WI38 (cell line): ENCODE measurements around the gene HSPA12A.

Experiments
- H3K4me3 ChIP-seq: 2 replicates; pipeline ENCODE4 v1.5.1; 2011; ENCODE audit warnings: low read depth, mild to moderate bottlenecking, control low read depth, low read length
- CTCF ChIP-seq: IDR thresholded peaks from 2 replicates; pipeline ENCODE4 v1.5.1; 2012; ENCODE audit warnings: low read depth, mild to moderate bottlenecking, control low read depth, low read length

The HSPA12A gene

GRCh38 chr10:116636976-116637375 lies 105.4 kb downstream of the HSPA12A start:
- no peak for TF ChIP-seq CTCF
- no peak overlapping the region for H3K4me3 ChIP-seq

- no peak overlapping the region for H3K4me3 ChIP-seq
- TF ChIP-seq CTCF: no peak
Observed at GRCh38 chr10:116636385-116636784, 106.0 kb downstream of the HSPA12A start.

GRCh38 chr10:116634126-116634975 lies 108.0 kb downstream of the HSPA12A start:
- no peak for TF ChIP-seq CTCF
- no peak overlapping the region for H3K4me3 ChIP-seq

GRCh38 chr10:116633216-116633600 lies 109.2 kb downstream of the HSPA12A start:
- TF ChIP-seq CTCF: no peak
- no peak overlapping the region for H3K4me3 ChIP-seq

- TF ChIP-seq CTCF: no peak
- no peak overlapping the region for H3K4me3 ChIP-seq
Observed at GRCh38 chr10:116632596-116633215, 109.7 kb downstream of the HSPA12A start.

- TF ChIP-seq CTCF: no peak
- H3K4me3 ChIP-seq: no peak overlapping the region
Observed at GRCh38 chr10:116631871-116632295, 110.5 kb downstream of the HSPA12A start.

- no peak overlapping the region for H3K4me3 ChIP-seq
- TF ChIP-seq CTCF: no peak
Observed at GRCh38 chr10:116630020-116630419, 112.3 kb downstream of the HSPA12A start.
